Astrocyte (in vitro differentiated cells and primary cell): ENCODE measurements around the gene FXYD4. TPM values are rescaled to one million over a fixed set of nuclear protein-coding genes. Genes with fewer than 3 reads are reported as not detected.

Experiments used
- DNase-seq: peaks from one replicate; pipeline ENCODE4 v3.0.0-alpha.2; 2010; ENCODE audit warnings: low read depth
- FAIRE-seq: peaks from 2 replicates; lab custom pipeline; 2011; peaks lifted over from hg19 to GRCh38; lab: Jason Lieb, UNC
- H2AFZ ChIP-seq: 2 replicates; pipeline ENCODE4 v1.6.0; 2012; ENCODE audit warnings: low read depth, low read length, inconsistent platforms
- H3K27ac ChIP-seq: 2 replicates; pipeline ENCODE4 v1.5.1; 2011; ENCODE audit warnings: low read depth, low read length, inconsistent platforms
- H3K27me3 ChIP-seq: 2 replicates; pipeline ENCODE4 v1.6.0; 2011; ENCODE audit warnings: low read length, inconsistent platforms; ENCODE audit not compliant: insufficient read depth
- H3K36me3 ChIP-seq: 2 replicates; pipeline ENCODE4 v1.5.1; 2011; ENCODE audit warnings: low read length, inconsistent platforms; ENCODE audit not compliant: insufficient read depth
- H3K4me1 ChIP-seq: 2 replicates; pipeline ENCODE4 v1.5.1; 2011; ENCODE audit warnings: low read length, inconsistent platforms; ENCODE audit not compliant: insufficient read depth
- H3K4me2 ChIP-seq: 2 replicates; pipeline ENCODE4 v1.6.0; 2012; ENCODE audit warnings: low read length, inconsistent platforms
- H3K4me3 ChIP-seq: 2 replicates; pipeline ENCODE4 v1.5.1; 2011; ENCODE audit warnings: low read depth, mild to moderate bottlenecking, low read length, inconsistent platforms; ENCODE audit not compliant: insufficient read depth
- H3K79me2 ChIP-seq: 2 replicates; pipeline ENCODE4 v1.6.0; 2012; ENCODE audit warnings: mild to moderate bottlenecking, low read length, inconsistent platforms; ENCODE audit not compliant: insufficient read depth
- H3K9ac ChIP-seq: 2 replicates; pipeline ENCODE4 v1.6.0; 2012; ENCODE audit warnings: mild to moderate bottlenecking, low read length, inconsistent platforms
- H3K9me3 ChIP-seq: 2 replicates; pipeline ENCODE4 v1.5.1; 2012; ENCODE audit warnings: low read depth, mild to moderate bottlenecking, low read length, inconsistent platforms; ENCODE audit not compliant: insufficient read depth
- H4K20me1 ChIP-seq: 2 replicates; pipeline ENCODE4 v1.6.0; 2012; ENCODE audit warnings: low read length, inconsistent platforms; ENCODE audit not compliant: insufficient read depth
- H3K27ac Mint-ChIP-seq: one replicate; pipeline ENCODE4 v1.8.0; 2021; ENCODE audit warnings: mild to moderate bottlenecking, mixed read lengths; ENCODE audit not compliant: unreplicated experiment
- H3K27me3 Mint-ChIP-seq: one replicate; pipeline ENCODE4 v1.8.0; 2021; ENCODE audit warnings: low read depth, mixed read lengths; ENCODE audit not compliant: unreplicated experiment
- H3K36me3 Mint-ChIP-seq: one replicate; pipeline ENCODE4 v1.8.0; 2021; ENCODE audit warnings: low read depth, mixed read lengths; ENCODE audit not compliant: unreplicated experiment
- H3K4me1 Mint-ChIP-seq: one replicate; pipeline ENCODE4 v1.8.0; 2021; ENCODE audit warnings: low read depth, mixed read lengths; ENCODE audit not compliant: unreplicated experiment
- H3K4me3 Mint-ChIP-seq: one replicate; pipeline ENCODE4 v1.8.0; 2021; ENCODE audit warnings: mild to moderate bottlenecking, moderate library complexity, mixed read lengths; ENCODE audit not compliant: unreplicated experiment
- H3K9me3 Mint-ChIP-seq: one replicate; pipeline ENCODE4 v1.8.0; 2021; ENCODE audit warnings: mild to moderate bottlenecking, mixed read lengths; ENCODE audit not compliant: unreplicated experiment
- CTCF ChIP-seq: IDR thresholded peaks from 2 replicates; pipeline ENCODE4 v1.5.1; 2011; ENCODE audit warnings: low read depth, mild to moderate bottlenecking, inconsistent platforms, low read length, moderate library complexity; ENCODE audit not compliant: insufficient read depth
- EZH2 ChIP-seq: IDR thresholded peaks from 2 replicates; pipeline ENCODE4 v1.6.1; 2012; ENCODE audit warnings: mild to moderate bottlenecking, low read length, inconsistent platforms; ENCODE audit not compliant: insufficient read depth
- total RNA-seq: library from RNA; stranded (reverse); gene quantifications from 2 replicates; pipeline ENCODE4 v1.2.1, GENCODE V29; 2021

FXYD4 gene
- total RNA-seq, 1 donor from 2014 or later: not detected

GRCh38 chr10:43383204-43383971 is 12.0 kb downstream of the FXYD4 start:
- no peaks in the 10 kb centered on the region for H3K27me3 Mint-ChIP-seq
- Histone ChIP-seq H3K27ac (no peak overlapping the region), H3K9ac (no peak overlapping the region), H3K79me2 (peaks cover 8% of the 10 kb centered on the region), H3K4me1 (no peaks in the 10 kb centered on the region), H2AFZ (no peak overlapping the region), H3K36me3 (peaks cover 28% of the 10 kb centered on the region), H3K4me3 (no peak overlapping the region), H3K27me3 (no peaks in the 10 kb centered on the region), H4K20me1 (peaks cover 36% of the 10 kb centered on the region), H3K9me3 (no peaks in the 10 kb centered on the region), H3K4me2 (no peak overlapping the region)
- no peaks in the 10 kb centered on the region for H3K9me3 Mint-ChIP-seq
- peaks cover 11% of the 10 kb centered on the region for H3K36me3 Mint-ChIP-seq
- DNase-seq (no peak), FAIRE-seq (no peak)
- peak overlapping the region; percentile 53 for H3K27ac Mint-ChIP-seq
- no peak for TF ChIP-seq EZH2
- no peak for TF ChIP-seq CTCF
- H3K4me1 Mint-ChIP-seq: peaks cover 3% of the 10 kb centered on the region
- H3K4me3 Mint-ChIP-seq: no peak overlapping the region

GRCh38 chr10:43384252-43385221 is 13.1 kb downstream of the FXYD4 start:
- Mint-ChIP-seq H3K4me3 (no peak overlapping the region), H3K27ac (no peak overlapping the region), H3K27me3 (no peaks in the 10 kb centered on the region), H3K36me3 (peaks cover 12% of the 10 kb centered on the region), H3K4me1 (peaks cover 3% of the 10 kb centered on the region), H3K9me3 (no peaks in the 10 kb centered on the region)
- Histone ChIP-seq H3K27ac (no peak overlapping the region), H4K20me1 (peaks cover 47% of the 10 kb centered on the region), H3K36me3 (peaks cover 35% of the 10 kb centered on the region), H2AFZ (no peak overlapping the region), H3K79me2 (peaks cover 19% of the 10 kb centered on the region), H3K9me3 (no peaks in the 10 kb centered on the region), H3K9ac (no peak overlapping the region), H3K4me3 (no peak overlapping the region), H3K4me1 (no peaks in the 10 kb centered on the region), H3K27me3 (no peaks in the 10 kb centered on the region), H3K4me2 (no peak overlapping the region)
- DNase-seq (no peak), FAIRE-seq (no peak)
- no peak for TF ChIP-seq EZH2
- no peak for TF ChIP-seq CTCF
